Calu3 (cell line): Measurements from ENCODE around the gene NHSL1. TPM values are rescaled to one million over a fixed set of nuclear protein-coding genes. Genes with fewer than 3 reads are reported as not detected.

Experiments used
- BruUV-seq: library from RNA; stranded (reverse); fragments of 400-500 nt; replicated peaks from 2 replicates; lab custom pipeline; 2021; lab: Mats Ljungman, UMichigan
- CTCF ChIA-PET: fragments of 300-600 bp; sonication (Branson Sonifier 250); formaldehyde crosslinking; loops from one replicate; lab custom pipeline; 2022; ENCODE audit warnings: antibody characterized with exemption; lab: Charles Lee
- DNase-seq: peaks from one replicate; pipeline ENCODE4 v3.0.0; 2022
- H3K27ac Mint-ChIP-seq: one replicate; pipeline ENCODE4 v1.8.0; 2022; ENCODE audit warnings: mixed read lengths; ENCODE audit not compliant: unreplicated experiment
- H3K27me3 Mint-ChIP-seq: one replicate; pipeline ENCODE4 v1.8.0; 2022; ENCODE audit warnings: mixed read lengths; ENCODE audit not compliant: unreplicated experiment
- H3K36me3 Mint-ChIP-seq: one replicate; pipeline ENCODE4 v1.8.0; 2022; ENCODE audit warnings: mild to moderate bottlenecking, moderate library complexity, mixed read lengths; ENCODE audit not compliant: insufficient read depth, unreplicated experiment
- H3K4me1 Mint-ChIP-seq: one replicate; pipeline ENCODE4 v1.8.0; 2022; ENCODE audit warnings: mild to moderate bottlenecking, low read depth, mixed read lengths; ENCODE audit not compliant: unreplicated experiment
- H3K4me3 Mint-ChIP-seq: one replicate; pipeline ENCODE4 v1.8.0; 2022; ENCODE audit warnings: mild to moderate bottlenecking, low read depth, moderate library complexity, mixed read lengths; ENCODE audit not compliant: unreplicated experiment
- H3K9me3 Mint-ChIP-seq: one replicate; pipeline ENCODE4 v1.8.0; 2022; ENCODE audit warnings: low read depth, mixed read lengths; ENCODE audit not compliant: unreplicated experiment
- CTCF ChIP-seq: fragments of 200-600 bp; IDR thresholded peaks from one replicate; pipeline ENCODE4 v1.8.0; 2022; ENCODE audit warnings: antibody characterized with exemption; ENCODE audit not compliant: unreplicated experiment
- intact Hi-C: fragments of 100-400 bp; cut with micrococcal nuclease; formaldehyde crosslinking; loops from one replicate; pipeline ENCODE4 v1.10.0; 2022; ENCODE audit not compliant: unreplicated experiment
- total RNA-seq: library from RNA; stranded (reverse); gene quantifications from 2 replicates; pipeline ENCODE4 v1.2.3, GENCODE V29; 2022

NHSL1 gene
- total RNA-seq, 1 experiment from 2014 or later: 26.6 TPM

GRCh38 chr6:138406443-138406842 lies 92.9 kb downstream of the NHSL1 start:
- CTCF ChIA-PET: no interaction called here
- H3K4me3 Mint-ChIP-seq: no peak overlapping the region
- peaks cover 34% of the 10 kb centered on the region for H3K36me3 Mint-ChIP-seq

GRCh38 chr6:138405816-138406413 lies 93.4 kb downstream of the NHSL1 start:
- CTCF ChIA-PET: no interaction called here
- peaks cover 34% of the 10 kb centered on the region for H3K36me3 Mint-ChIP-seq
- no peak for TF ChIP-seq CTCF
- DNase-seq: no peak
- peak overlapping the region; percentile 21 for H3K4me3 Mint-ChIP-seq
- peaks cover 10% of the 10 kb centered on the region for H3K4me1 Mint-ChIP-seq
- intact Hi-C loops: loop anchor here (2.0 to 10.0 kb wide), 3 partner anchors 51 to 289 kb away; no protein-coding TSS in a partner anchor
- H3K9me3 Mint-ChIP-seq: no peaks in the 10 kb centered on the region
- TSS peak; percentile 37 for BruUV-seq
- H3K27me3 Mint-ChIP-seq: no peaks in the 10 kb centered on the region
- H3K27ac Mint-ChIP-seq: peak overlapping the region; percentile 52

More at GRCh38 chr6:138406443-138406842, 92.9 kb downstream of the NHSL1 start:
- H3K27me3 Mint-ChIP-seq: no peaks in the 10 kb centered on the region
- DNase-seq: peak; percentile 10
- no peaks in the 10 kb centered on the region for H3K9me3 Mint-ChIP-seq
- H3K27ac Mint-ChIP-seq: no peak overlapping the region
- intact Hi-C loops: loop anchor here (2.0 to 10.0 kb wide), 3 partner anchors 52 to 290 kb away; no protein-coding TSS in a partner anchor
- TF ChIP-seq CTCF: no peak
- peaks cover 10% of the 10 kb centered on the region for H3K4me1 Mint-ChIP-seq
- no TSS peak for BruUV-seq

GRCh38 chr6:138404666-138405337 lies 94.5 kb downstream of the NHSL1 start:
- BruUV-seq: no TSS peak
- H3K4me1 Mint-ChIP-seq: peaks cover 7% of the 10 kb centered on the region
- peak overlapping the region; percentile 52 for H3K27ac Mint-ChIP-seq
- DNase-seq: no peak
- H3K9me3 Mint-ChIP-seq: no peaks in the 10 kb centered on the region
- intact Hi-C loops: loop anchor here (5.0 to 10.0 kb wide), 3 partner anchors 50 to 403 kb away; no protein-coding TSS in a partner anchor
- no peak for TF ChIP-seq CTCF
- CTCF ChIA-PET: interaction anchor here (0.6 to 1.3 kb wide), 4 partner anchors 32 to 402 kb away, joined by 3 to 5 read pairs (median 4); no protein-coding TSS in a partner anchor
- H3K27me3 Mint-ChIP-seq: no peaks in the 10 kb centered on the region
- peaks cover 31% of the 10 kb centered on the region for H3K36me3 Mint-ChIP-seq
- H3K4me3 Mint-ChIP-seq: peak overlapping the region; percentile 76

- peak within 1 kb of the TSS; percentile 76 for H3K4me3 Mint-ChIP-seq
- CTCF ChIA-PET: interaction anchor here (0.6 to 1.3 kb wide), 4 partner anchors 32 to 401 kb away, joined by 4 to 5 read pairs (median 4); no protein-coding TSS in a partner anchor
- BruUV-seq: no TSS peak
Observed at GRCh38 chr6:138403801-138404665, 95.3 kb downstream of the NHSL1 start, which contains the start of gene HEBP2. TSS of gene HEBP2 (plus strand) at chr6:138404223. CDS start at chr6:138404496, 273 bp downstream.

More at GRCh38 chr6:138403801-138404665, 95.3 kb downstream of the NHSL1 start, which contains the start of gene HEBP2:
- TF ChIP-seq CTCF: peak; percentile 74
- peak; percentile 95 for DNase-seq
- H3K4me1 Mint-ChIP-seq: no peaks in the 10 kb centered on the region
- H3K27me3 Mint-ChIP-seq: no peaks in the 10 kb centered on the region
- intact Hi-C loops: loop anchor here (5.0 to 10.0 kb wide), 3 partner anchors 49 to 402 kb away; no protein-coding TSS in a partner anchor
- peaks cover 28% of the 10 kb centered on the region for H3K36me3 Mint-ChIP-seq
- peak within 1 kb of the TSS; percentile 52 for H3K27ac Mint-ChIP-seq
- H3K9me3 Mint-ChIP-seq: no peaks in the 10 kb centered on the region
